ENCODE results near the gene ACTR3.

GRCh38 chr2:113854208-113854607 is 35.7 kb upstream of the ACTR3 start:
- TF ChIP-seq CTCF (IDR thresholded peaks at IDR 0.05; ENCODE audit: insufficient read depth, low read length, poor library complexity, severe bottlenecking) (no peak), EZH2phosphoT487 (conservative IDR thresholded peaks at IDR 0.05; ENCODE audit: low read length) (no peak)
